Breast epithelium (tissue), 4 donors: ENCODE measurements around the gene WDR72. TPM values are rescaled to one million over a fixed set of nuclear protein-coding genes. Genes with fewer than 3 reads are reported as not detected.

Experiments
- DNase-seq, 2 donors: peaks; one replicate each; pipeline ENCODE4 v3.0.0-alpha.2; 2019; ENCODE audit warnings: low spot score in 2 of 2
- H3K27ac ChIP-seq, 2 donors: fragments of 200-600 bp; sonication (generic) in 1 of 2; one replicate each; pipeline ENCODE4 v1.5.1; 2016 to 2019; ENCODE audit warnings: mild to moderate bottlenecking in 1 of 2
- H3K27me3 ChIP-seq, 2 donors: fragments of 200-600 bp; sonication (generic) in 1 of 2; one replicate each; pipeline versions ENCODE4 v1.5.1 to v1.6.0; 2017 to 2019; ENCODE audit warnings: control low read depth in 1 of 2, mild to moderate bottlenecking in 1 of 2
- H3K36me3 ChIP-seq: fragments of 200-600 bp; one replicate; pipeline ENCODE4 v1.5.1; 2019
- H3K4me1 ChIP-seq, 2 donors: fragments of 200-600 bp; sonication (generic); one replicate each; pipeline ENCODE4 v1.5.1; 2016 to 2019; ENCODE audit warnings: control low read depth in 1 of 2
- H3K4me3 ChIP-seq, 3 donors: fragments of 200-600 bp; sonication (generic); 1 replicate in 2 of 3; 2 replicates in 1 of 3; pipeline ENCODE4 v1.5.1; 2016 to 2019; ENCODE audit warnings: mild to moderate bottlenecking in 3 of 3, moderate library complexity in 2 of 3
- H3K9me3 ChIP-seq, 2 donors: fragments of 200-600 bp; sonication (generic) in 1 of 2; one replicate each; pipeline ENCODE4 v1.5.1; 2016 to 2019; ENCODE audit warnings: control low read depth in 1 of 2
- POLR2A ChIP-seq: fragments of 450-650 bp; IDR thresholded peaks from one replicate; pipeline ENCODE4 v1.6.1; 2016; ENCODE audit warnings: antibody characterized with exemption, mild to moderate bottlenecking, moderate library complexity
- POLR2AphosphoS5 ChIP-seq, 3 donors: sonication (generic); formaldehyde crosslinking; IDR thresholded peaks; one replicate each; pipeline ENCODE4 v1.6.1; 2017; ENCODE audit warnings: antibody characterized with exemption in 3 of 3
- intact Hi-C: fragments of 100-400 bp; cut with DNase I; formaldehyde crosslinking; loops from one replicate; pipeline ENCODE4 v1.15.1; 2023; ENCODE audit warnings: low total_unique reads
- total RNA-seq, 3 donors: library from RNA; depleted of rRNA; stranded (reverse); fragments of >200 nt; gene quantifications; one replicate each; pipeline ENCODE4 v1.1.0, GENCODE V29; 2016
- TF ChIP-seq, protein P1 (sequence below), 3 donors: fragments of 450-650 bp; IDR thresholded peaks; one replicate each; pipeline ENCODE4 v1.5.1; 2016 to 2017; ENCODE audit warnings: antibody characterized with exemption in 3 of 3, mild to moderate bottlenecking in 3 of 3, moderate library complexity in 3 of 3

The WDR72 gene
- total RNA-seq, 3 donors from 2014 or later = 0.66 to 1.2 TPM; not detected in 1

DNA sequence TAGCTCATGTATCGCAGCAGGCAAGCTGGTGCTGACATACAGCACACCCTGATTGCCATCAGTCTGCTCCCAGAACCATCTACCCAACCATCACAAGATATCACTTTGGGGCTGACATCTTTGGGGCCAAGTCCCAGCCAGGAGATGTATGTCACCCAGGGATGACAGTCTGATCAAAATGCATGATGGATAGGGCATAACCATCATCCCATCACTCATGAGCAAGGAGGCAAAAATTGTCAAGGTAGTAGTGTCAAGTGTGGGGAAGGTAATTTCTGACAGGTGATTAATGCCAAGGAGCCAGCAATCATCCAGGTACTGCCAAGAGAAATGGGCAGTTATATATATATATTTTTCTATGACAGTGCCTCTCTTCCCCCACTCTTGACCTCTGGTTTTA, 277.4 kb downstream of the WDR72 start:
- Histone ChIP-seq H3K9me3 (no peaks in the 10 kb centered on the region), H3K4me3 (no peak overlapping the region), H3K4me1 (no peaks in the 10 kb centered on the region), H3K27me3 (no peaks in the 10 kb centered on the region), H3K36me3 (no peaks in the 10 kb centered on the region), H3K27ac (no peak overlapping the region)
- no peak for DNase-seq
- intact Hi-C loops = no loop called here
- TF ChIP-seq POLR2AphosphoS5 (IDR thresholded peaks at IDR 0.05) = no peak
- TF ChIP-seq POLR2A = no peak

DNA sequence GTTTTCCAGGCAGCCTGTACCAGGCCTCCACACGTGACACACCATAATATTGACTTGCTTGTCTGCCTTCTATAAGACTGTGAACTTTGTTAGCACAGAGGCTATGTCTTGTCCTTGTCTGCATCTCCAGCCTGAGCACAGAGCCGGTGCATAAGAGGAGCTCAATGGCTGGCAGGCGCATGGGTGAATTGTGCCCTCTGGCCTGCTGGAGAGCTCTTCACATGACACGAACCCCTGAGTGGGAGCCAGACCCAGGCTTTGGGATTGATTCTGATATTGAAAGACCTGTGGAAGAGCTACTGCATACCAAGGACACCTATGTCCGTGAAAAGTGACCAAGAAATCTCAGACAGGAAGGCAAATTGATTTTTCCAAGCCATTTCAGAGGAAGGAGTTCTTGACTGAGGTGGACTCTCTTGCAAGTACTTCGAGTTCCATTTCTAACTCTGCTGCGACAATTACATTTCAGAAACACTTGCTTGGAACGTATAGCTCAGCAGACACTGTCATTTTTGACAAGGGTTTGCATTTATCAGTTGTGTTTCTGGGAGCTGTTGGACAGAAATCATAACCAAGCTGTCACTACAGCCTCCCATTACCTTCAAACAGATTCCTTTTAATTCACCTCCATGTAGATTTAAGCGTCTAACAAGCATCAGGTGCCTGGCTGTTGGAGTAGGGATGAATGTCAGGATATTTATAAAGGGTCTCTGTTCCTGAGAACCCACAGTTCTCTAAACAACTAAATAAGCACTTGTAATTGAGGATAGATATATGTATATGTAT, 281.3 kb downstream of the WDR72 start:
- intact Hi-C loops = no loop called here
- peaks cover 0 to 3% of the 10 kb centered on the region in 2 donors for H3K27me3 ChIP-seq
- TF ChIP-seq POLR2AphosphoS5 (IDR thresholded peaks at IDR 0.05) (no peak), POLR2A (no peak)
- TF ChIP-seq, protein P1, sequence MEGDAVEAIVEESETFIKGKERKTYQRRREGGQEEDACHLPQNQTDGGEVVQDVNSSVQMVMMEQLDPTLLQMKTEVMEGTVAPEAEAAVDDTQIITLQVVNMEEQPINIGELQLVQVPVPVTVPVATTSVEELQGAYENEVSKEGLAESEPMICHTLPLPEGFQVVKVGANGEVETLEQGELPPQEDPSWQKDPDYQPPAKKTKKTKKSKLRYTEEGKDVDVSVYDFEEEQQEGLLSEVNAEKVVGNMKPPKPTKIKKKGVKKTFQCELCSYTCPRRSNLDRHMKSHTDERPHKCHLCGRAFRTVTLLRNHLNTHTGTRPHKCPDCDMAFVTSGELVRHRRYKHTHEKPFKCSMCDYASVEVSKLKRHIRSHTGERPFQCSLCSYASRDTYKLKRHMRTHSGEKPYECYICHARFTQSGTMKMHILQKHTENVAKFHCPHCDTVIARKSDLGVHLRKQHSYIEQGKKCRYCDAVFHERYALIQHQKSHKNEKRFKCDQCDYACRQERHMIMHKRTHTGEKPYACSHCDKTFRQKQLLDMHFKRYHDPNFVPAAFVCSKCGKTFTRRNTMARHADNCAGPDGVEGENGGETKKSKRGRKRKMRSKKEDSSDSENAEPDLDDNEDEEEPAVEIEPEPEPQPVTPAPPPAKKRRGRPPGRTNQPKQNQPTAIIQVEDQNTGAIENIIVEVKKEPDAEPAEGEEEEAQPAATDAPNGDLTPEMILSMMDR (IDR thresholded peaks at IDR 0.05) = no peak

DNA sequence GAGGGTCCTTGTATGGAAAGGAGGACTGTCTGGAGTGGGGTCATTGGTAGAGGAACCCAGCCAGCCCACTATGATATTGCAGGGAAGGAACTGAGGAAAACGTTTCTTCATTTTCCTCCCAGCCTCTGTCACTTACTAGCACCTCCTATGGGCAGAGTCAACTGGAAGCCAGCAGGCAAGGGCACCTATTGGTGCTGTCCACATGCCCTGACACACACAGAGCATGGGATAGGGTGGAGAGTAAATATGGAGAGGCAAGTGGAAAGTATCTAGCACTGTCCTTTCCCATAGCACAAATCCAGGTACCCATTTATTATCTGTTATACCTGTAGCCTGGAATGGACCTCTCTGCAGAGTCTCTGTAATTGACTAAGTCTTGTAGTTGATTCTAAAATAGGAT, 285.6 kb downstream of the WDR72 start:
- Histone ChIP-seq H3K27ac (no peak overlapping the region), H3K4me3 (no peak overlapping the region), H3K27me3 (peaks cover 0 to 9% of the 10 kb centered on the region in 2 donors), H3K9me3 (no peaks in the 10 kb centered on the region), H3K36me3 (no peaks in the 10 kb centered on the region), H3K4me1 (no peaks in the 10 kb centered on the region)
- TF ChIP-seq POLR2AphosphoS5 (IDR thresholded peaks at IDR 0.05) = no peak
- TF ChIP-seq POLR2A = no peak
- TF ChIP-seq, protein P1 (IDR thresholded peaks at IDR 0.05) = no peak
- no peak for DNase-seq
- intact Hi-C loops = no loop called here

More for the DNA sequence above, 281.3 kb downstream of the WDR72 start:
- no peak overlapping the region for H3K4me3 ChIP-seq
- H3K27ac ChIP-seq = no peak overlapping the region
- H3K36me3 ChIP-seq = no peaks in the 10 kb centered on the region
- DNase-seq = no peak
- H3K4me1 ChIP-seq = no peaks in the 10 kb centered on the region
- H3K9me3 ChIP-seq = no peaks in the 10 kb centered on the region

DNA sequence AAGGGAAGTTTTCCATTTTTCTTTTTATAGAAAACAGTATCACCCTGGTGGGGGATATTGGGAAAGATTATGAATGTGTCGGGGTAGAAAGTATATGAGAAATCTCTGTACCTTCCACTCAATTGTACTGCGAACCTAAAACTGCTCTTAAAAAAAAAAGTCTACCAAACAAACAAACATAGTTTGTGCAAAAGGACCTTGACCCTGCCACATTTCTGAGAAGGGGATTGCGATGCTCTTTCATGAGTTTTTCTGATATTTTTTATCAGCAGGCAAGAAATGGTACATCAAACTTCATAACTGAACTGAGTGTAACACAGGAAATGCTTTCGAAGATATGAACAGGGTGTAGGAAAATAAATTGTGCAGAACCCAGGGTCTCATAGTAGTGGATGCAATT, 286.0 kb downstream of the WDR72 start:
- intact Hi-C loops = no loop called here
- H3K36me3 ChIP-seq = no peaks in the 10 kb centered on the region
- H3K27ac ChIP-seq = no peak overlapping the region
- H3K27me3 ChIP-seq = peaks cover 0 to 9% of the 10 kb centered on the region in 2 donors
- TF ChIP-seq POLR2A (no peak), POLR2AphosphoS5 (IDR thresholded peaks at IDR 0.05) (no peak)
- TF ChIP-seq, protein P1 (IDR thresholded peaks at IDR 0.05) = no peak
- H3K4me1 ChIP-seq = no peaks in the 10 kb centered on the region
- no peak for DNase-seq
- no peaks in the 10 kb centered on the region for H3K9me3 ChIP-seq
- H3K4me3 ChIP-seq = no peak overlapping the region

DNA sequence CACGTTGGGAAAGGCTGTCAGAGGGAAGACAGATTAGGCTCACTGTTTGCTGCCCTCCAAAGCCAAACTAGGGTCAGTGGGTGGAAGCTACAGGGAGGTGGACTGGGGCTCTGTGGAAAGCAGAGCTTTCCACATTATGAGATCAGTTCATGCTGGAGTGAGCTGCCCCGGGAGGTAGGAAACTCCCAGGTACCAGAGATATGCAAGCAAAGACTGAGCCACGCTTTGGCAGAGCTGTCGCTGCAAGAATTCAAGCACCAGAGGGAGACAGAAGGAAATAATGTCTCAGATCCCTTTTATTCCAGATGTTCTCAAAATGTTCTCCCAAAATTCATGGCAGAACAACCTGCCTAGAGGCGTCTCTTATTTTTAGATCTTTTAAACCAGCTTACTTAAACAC, 286.6 kb downstream of the WDR72 start:
- Histone ChIP-seq H3K4me3 (no peak overlapping the region), H3K4me1 (no peaks in the 10 kb centered on the region), H3K27me3 (peaks cover 0 to 9% of the 10 kb centered on the region in 2 donors), H3K36me3 (no peaks in the 10 kb centered on the region), H3K27ac (no peak overlapping the region), H3K9me3 (no peaks in the 10 kb centered on the region)
- intact Hi-C loops = no loop called here
- TF ChIP-seq, protein P1 (IDR thresholded peaks at IDR 0.05) = no peak
- TF ChIP-seq POLR2AphosphoS5 (IDR thresholded peaks at IDR 0.05) = no peak
- no peak for TF ChIP-seq POLR2A
- DNase-seq = no peak
